Tibial nerve (tissue), 3 donors: ENCODE results near the gene NKX2-4.

Source experiments
- POLR2A ChIP-seq, 2 donors: fragments of 450-650 bp; IDR thresholded peaks; one replicate each; pipeline ENCODE4 v1.6.1; 2017; ENCODE audit warnings: antibody characterized with exemption in 2 of 2, mild to moderate bottlenecking in 2 of 2, moderate library complexity in 2 of 2
- TF ChIP-seq, protein P1 (sequence below), 5 experiments: fragments of 200-600 bp in 3 of 5; fragments of 450-650 bp in 2 of 5; sonication (generic) in 3 of 5; IDR thresholded peaks; one replicate each; pipeline ENCODE4 v1.5.1; 2016 to 2019; ENCODE audit warnings: antibody characterized with exemption in 5 of 5, mild to moderate bottlenecking in 3 of 5, moderate library complexity in 2 of 5

GRCh38 chr20:21437248-21437647 lies 39.9 kb upstream of the NKX2-4 start:
- TF ChIP-seq, protein P1, sequence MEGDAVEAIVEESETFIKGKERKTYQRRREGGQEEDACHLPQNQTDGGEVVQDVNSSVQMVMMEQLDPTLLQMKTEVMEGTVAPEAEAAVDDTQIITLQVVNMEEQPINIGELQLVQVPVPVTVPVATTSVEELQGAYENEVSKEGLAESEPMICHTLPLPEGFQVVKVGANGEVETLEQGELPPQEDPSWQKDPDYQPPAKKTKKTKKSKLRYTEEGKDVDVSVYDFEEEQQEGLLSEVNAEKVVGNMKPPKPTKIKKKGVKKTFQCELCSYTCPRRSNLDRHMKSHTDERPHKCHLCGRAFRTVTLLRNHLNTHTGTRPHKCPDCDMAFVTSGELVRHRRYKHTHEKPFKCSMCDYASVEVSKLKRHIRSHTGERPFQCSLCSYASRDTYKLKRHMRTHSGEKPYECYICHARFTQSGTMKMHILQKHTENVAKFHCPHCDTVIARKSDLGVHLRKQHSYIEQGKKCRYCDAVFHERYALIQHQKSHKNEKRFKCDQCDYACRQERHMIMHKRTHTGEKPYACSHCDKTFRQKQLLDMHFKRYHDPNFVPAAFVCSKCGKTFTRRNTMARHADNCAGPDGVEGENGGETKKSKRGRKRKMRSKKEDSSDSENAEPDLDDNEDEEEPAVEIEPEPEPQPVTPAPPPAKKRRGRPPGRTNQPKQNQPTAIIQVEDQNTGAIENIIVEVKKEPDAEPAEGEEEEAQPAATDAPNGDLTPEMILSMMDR (IDR thresholded peaks at IDR 0.05), result no peak
- TF ChIP-seq POLR2A (IDR thresholded peaks at IDR 0.05), result no peak
